Brain microvascular endothelial cell (primary cell): ENCODE measurements around the gene HS6ST2.

Experiments used
- DNase-seq: peaks from one replicate; pipeline ENCODE4 v3.0.0-alpha.2; 2020
- H3K27ac ChIP-seq: fragments of 250-450 bp; sonication (Bioruptor Pico); 2 replicates; pipeline ENCODE4 v1.5.1; 2020; ENCODE audit warnings: mild to moderate bottlenecking, moderate library complexity
- H3K27me3 ChIP-seq: fragments of 250-450 bp; sonication (Bioruptor Pico); replicated peaks from 2 replicates; pipeline ENCODE4 v1.5.1; 2020; ENCODE audit warnings: mild to moderate bottlenecking
- H3K36me3 ChIP-seq: fragments of 250-450 bp; sonication (Bioruptor Pico); replicated peaks from 2 replicates; pipeline ENCODE4 v1.5.1; 2020; ENCODE audit warnings: mild to moderate bottlenecking
- H3K4me3 ChIP-seq: 2 replicates; pipeline ENCODE4 v1.5.1; 2011; ENCODE audit warnings: low read depth, mild to moderate bottlenecking, control low read depth, low read length, moderate library complexity
- in situ Hi-C: cut with HindIII; loops from 2 replicates; pipeline ENCODE4 v1.10.0; 2017; ENCODE audit warnings: low sequenced_read_pairs, low pct_ligation_motif_present
- TF ChIP-seq, protein P1 (sequence below): IDR thresholded peaks from 2 replicates; pipeline ENCODE4 v1.5.1; 2011; ENCODE audit warnings: low read depth, mild to moderate bottlenecking, moderate library complexity, low read length, control low read depth, inconsistent platforms; ENCODE audit errors: missing control alignments

HS6ST2 gene

GRCh38 chrX:132730266-132730665 is 228.2 kb downstream of the HS6ST2 start:
- DNase-seq = no peak
- Histone ChIP-seq H3K4me3 (no peak overlapping the region), H3K36me3 (no peaks in the 10 kb centered on the region), H3K27me3 (no peaks in the 10 kb centered on the region), H3K27ac (no peak overlapping the region)
- in situ Hi-C loops = no loop called here
- TF ChIP-seq, protein P1, sequence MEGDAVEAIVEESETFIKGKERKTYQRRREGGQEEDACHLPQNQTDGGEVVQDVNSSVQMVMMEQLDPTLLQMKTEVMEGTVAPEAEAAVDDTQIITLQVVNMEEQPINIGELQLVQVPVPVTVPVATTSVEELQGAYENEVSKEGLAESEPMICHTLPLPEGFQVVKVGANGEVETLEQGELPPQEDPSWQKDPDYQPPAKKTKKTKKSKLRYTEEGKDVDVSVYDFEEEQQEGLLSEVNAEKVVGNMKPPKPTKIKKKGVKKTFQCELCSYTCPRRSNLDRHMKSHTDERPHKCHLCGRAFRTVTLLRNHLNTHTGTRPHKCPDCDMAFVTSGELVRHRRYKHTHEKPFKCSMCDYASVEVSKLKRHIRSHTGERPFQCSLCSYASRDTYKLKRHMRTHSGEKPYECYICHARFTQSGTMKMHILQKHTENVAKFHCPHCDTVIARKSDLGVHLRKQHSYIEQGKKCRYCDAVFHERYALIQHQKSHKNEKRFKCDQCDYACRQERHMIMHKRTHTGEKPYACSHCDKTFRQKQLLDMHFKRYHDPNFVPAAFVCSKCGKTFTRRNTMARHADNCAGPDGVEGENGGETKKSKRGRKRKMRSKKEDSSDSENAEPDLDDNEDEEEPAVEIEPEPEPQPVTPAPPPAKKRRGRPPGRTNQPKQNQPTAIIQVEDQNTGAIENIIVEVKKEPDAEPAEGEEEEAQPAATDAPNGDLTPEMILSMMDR = no peak

- TF ChIP-seq, protein P1 = no peak
- Histone ChIP-seq H3K36me3 (no peaks in the 10 kb centered on the region), H3K27me3 (no peaks in the 10 kb centered on the region), H3K27ac (no peak overlapping the region), H3K4me3 (no peak overlapping the region)
- no peak for DNase-seq
- in situ Hi-C loops = no loop called here
Observed at GRCh38 chrX:132728296-132728695, 230.1 kb downstream of the HS6ST2 start.

DNA sequence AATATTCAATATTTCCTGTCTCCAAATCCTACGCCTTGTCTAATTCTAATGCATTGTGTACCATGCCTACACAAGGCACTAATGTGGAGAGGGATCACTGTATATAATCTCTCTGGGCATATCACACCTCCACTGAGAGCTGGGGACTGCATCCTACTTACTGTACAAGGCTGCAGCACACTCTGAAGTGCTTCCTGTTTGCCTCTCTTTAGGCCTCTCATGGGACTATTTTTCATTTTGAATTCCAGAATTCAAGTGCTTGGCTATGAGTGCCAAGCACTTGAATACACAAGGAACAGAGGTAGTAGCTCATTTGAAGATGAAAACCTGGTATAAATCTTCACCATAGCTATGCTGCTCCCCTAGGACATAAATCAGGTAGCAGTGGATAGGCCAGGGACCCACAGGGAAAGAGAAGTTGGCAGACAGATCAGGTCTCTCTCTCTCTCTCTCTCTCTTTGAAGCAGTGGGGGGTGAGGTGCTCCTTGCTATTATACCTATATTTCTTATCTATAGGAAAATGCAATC is 239.9 kb downstream of the HS6ST2 start:
- TF ChIP-seq, protein P1 = no peak
- DNase-seq = no peak
- no peaks in the 10 kb centered on the region for H3K36me3 ChIP-seq
- H3K27ac ChIP-seq = no peak overlapping the region
- in situ Hi-C loops = no loop called here
- no peaks in the 10 kb centered on the region for H3K27me3 ChIP-seq
- H3K4me3 ChIP-seq = no peak overlapping the region

GRCh38 chrX:132716006-132716405 is 242.4 kb downstream of the HS6ST2 start:
- Histone ChIP-seq H3K27me3 (no peaks in the 10 kb centered on the region), H3K4me3 (no peak overlapping the region), H3K36me3 (no peaks in the 10 kb centered on the region), H3K27ac (no peak overlapping the region)
- in situ Hi-C loops = no loop called here
- DNase-seq = no peak
- TF ChIP-seq, protein P1 = peak; percentile 34

DNA sequence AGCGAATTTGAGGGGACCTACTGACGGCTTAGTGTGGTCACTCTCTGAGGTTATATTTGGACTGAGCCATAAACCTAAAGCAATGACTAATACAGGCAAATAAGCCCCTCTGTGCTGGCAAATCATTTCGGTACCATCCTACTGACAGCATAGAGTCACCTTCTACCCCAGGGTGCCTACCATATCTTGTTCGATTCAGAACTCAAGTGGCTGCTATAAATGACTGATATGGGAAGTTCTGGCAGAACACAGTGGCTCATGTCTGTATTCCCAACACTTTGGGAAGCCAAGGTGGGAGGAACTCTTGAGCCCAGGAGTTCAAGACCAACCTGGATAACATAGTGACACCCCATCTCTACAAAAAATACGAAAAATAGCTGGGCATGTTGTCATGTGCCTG is 243.5 kb downstream of the HS6ST2 start:
- TF ChIP-seq, protein P1 = no peak
- H3K4me3 ChIP-seq = no peak overlapping the region
- H3K27me3 ChIP-seq = no peaks in the 10 kb centered on the region
- no peaks in the 10 kb centered on the region for H3K36me3 ChIP-seq
- in situ Hi-C loops = no loop called here
- H3K27ac ChIP-seq = no peak overlapping the region
- no peak for DNase-seq

- Histone ChIP-seq H3K27ac (no peak overlapping the region), H3K4me3 (no peak overlapping the region), H3K27me3 (no peaks in the 10 kb centered on the region), H3K36me3 (no peaks in the 10 kb centered on the region)
- in situ Hi-C loops = no loop called here
- TF ChIP-seq, protein P1 = no peak
- DNase-seq = no peak
Observed at GRCh38 chrX:132712350-132712749, 246.1 kb downstream of the HS6ST2 start.
